K562 (cell line): ENCODE measurements around the gene MEF2D. TPM values are rescaled to one million over a fixed set of nuclear protein-coding genes. Genes with fewer than 3 reads are reported as not detected.

Experiments used
- ATF1 ChIP-seq, 2 experiments: fragments of 450-650 bp in 1 of 2; IDR thresholded peaks; 2 replicates each; pipeline ENCODE4 v1.6.1; 2016; ENCODE audit warnings: missing compliant biosample characterization in 1 of 2, missing genetic modification characterization in 1 of 2
- ATF3 ChIP-seq, 2 experiments: fragments of 450-650 bp in 1 of 2; sonication (generic) in 1 of 2; formaldehyde crosslinking in 1 of 2; IDR thresholded peaks in 1 of 2; conservative IDR thresholded peaks in 1 of 2; 2 replicates each; pipeline versions ENCODE4 v1.6.1 to v1.8.1; 2016 to 2023; ENCODE audit warnings: mild to moderate bottlenecking in 2 of 2, moderate library complexity in 2 of 2, inconsistent platforms in 1 of 2, missing genetic modification reagents in 1 of 2
- CCNT2 ChIP-seq: IDR thresholded peaks from 2 replicates; pipeline ENCODE4 v1.6.1; 2011; ENCODE audit warnings: borderline replicate concordance, low read depth, mild to moderate bottlenecking, moderate library complexity, mixed read lengths, low read length; ENCODE audit not compliant: insufficient read length; ENCODE audit errors: extremely low read depth
- CTBP1 ChIP-seq: fragments of 450-650 bp; IDR thresholded peaks from 2 replicates; pipeline ENCODE4 v1.6.1; 2016; ENCODE audit warnings: borderline replicate concordance
- CXXC5 ChIP-seq: fragments of 250-450 bp; sonication (Bioruptor Pico); IDR thresholded peaks from 2 replicates; pipeline ENCODE4 v1.8.0; 2022; ENCODE audit warnings: inconsistent platforms, mild to moderate bottlenecking, moderate library complexity
- DPF2 ChIP-seq: fragments of 450-650 bp; IDR thresholded peaks from 2 replicates; pipeline ENCODE4 v1.6.1; 2016
- FOXK2 ChIP-seq, 2 experiments: fragments of 450-650 bp; IDR thresholded peaks in 1 of 2; conservative IDR thresholded peaks in 1 of 2; 2 replicates each; pipeline ENCODE4 v1.6.1; 2016; ENCODE audit warnings: low read depth in 2 of 2, mild to moderate bottlenecking in 1 of 2
- GABPA ChIP-seq: fragments of 200-800 bp; sonication (Bioruptor generic); conservative IDR thresholded peaks from 2 replicates; pipeline ENCODE4 v1.6.1; 2016; ENCODE audit warnings: low read depth, missing genetic modification characterization, missing compliant biosample characterization
- KDM5B ChIP-seq: fragments of 200-600 bp; sonication (generic); IDR thresholded peaks from 2 replicates; pipeline ENCODE4 v1.6.1; 2012; ENCODE audit warnings: low read depth, mild to moderate bottlenecking, moderate library complexity, low read length, control low read depth, inconsistent platforms; ENCODE audit not compliant: insufficient replicate concordance
- NFRKB ChIP-seq: fragments of 450-650 bp; IDR thresholded peaks from 2 replicates; pipeline ENCODE4 v1.6.1; 2016; ENCODE audit warnings: low read depth
- NR2C1 ChIP-seq, 2 experiments: fragments of 450-650 bp; IDR thresholded peaks; 2 replicates each; pipeline ENCODE4 v1.6.1; 2017; ENCODE audit warnings: mild to moderate bottlenecking in 2 of 2, antibody characterized with exemption in 1 of 2, inconsistent platforms in 1 of 2, missing compliant biosample characterization in 1 of 2, missing genetic modification characterization in 1 of 2
- POLR2B ChIP-seq: fragments of 450-650 bp; IDR thresholded peaks from 2 replicates; pipeline ENCODE4 v1.6.1; 2018; ENCODE audit warnings: low read depth; ENCODE audit not compliant: partially characterized antibody
- PRPF4 ChIP-seq: fragments of 200-400 bp; formaldehyde crosslinking; IDR thresholded peaks from one replicate; pipeline ENCODE4 v1.6.1; 2017; ENCODE audit warnings: low read length, low read depth, mild to moderate bottlenecking; ENCODE audit not compliant: insufficient read depth, poor library complexity, severe bottlenecking
- SRF ChIP-seq, 2 experiments: fragments of 250-450, 450-650 bp in 1 of 2; sonication (Bioruptor Pico) in 1 of 2; sonication (generic) in 1 of 2; formaldehyde crosslinking; IDR thresholded peaks; 2 replicates each; pipeline versions ENCODE4 v1.5.0 to v1.5.1; 2020 to 2022; ENCODE audit warnings: mild to moderate bottlenecking in 1 of 2, missing genetic modification reagents in 1 of 2
- THAP7 ChIP-seq: fragments of 250-450 bp; sonication (Bioruptor Pico); IDR thresholded peaks from 2 replicates; pipeline ENCODE4 v1.5.0; 2021
- TOE1 ChIP-seq, 2 experiments: fragments of 450-650 bp in 1 of 2; sonication (generic) in 1 of 2; formaldehyde crosslinking in 1 of 2; IDR thresholded peaks; 2 replicates each; pipeline versions ENCODE4 v1.7.1 to v1.8.0; 2016 to 2022; ENCODE audit warnings: borderline replicate concordance in 2 of 2, mild to moderate bottlenecking in 2 of 2, antibody characterized with exemption in 1 of 2, inconsistent platforms in 1 of 2, low read depth in 1 of 2, missing genetic modification reagents in 1 of 2, moderate library complexity in 1 of 2
- ZKSCAN1 ChIP-seq: fragments of 150-350 bp; IDR thresholded peaks from 2 replicates; pipeline ENCODE4 v1.6.1; 2016; ENCODE audit warnings: low read depth, low read length
- ZNF347 ChIP-seq: fragments of 450-650 bp; formaldehyde crosslinking; IDR thresholded peaks from 2 replicates; pipeline ENCODE4 v1.4.0; 2020; ENCODE audit warnings: low read depth, mild to moderate bottlenecking, moderate library complexity
- ZNF395 ChIP-seq: fragments of 200-800 bp; sonication (Bioruptor generic); IDR thresholded peaks from 2 replicates; pipeline ENCODE4 v1.6.1; 2017; ENCODE audit warnings: missing genetic modification characterization, missing compliant biosample characterization
- polyA plus RNA-seq, 8 experiments: library from polyadenylated mRNA; depleted of rRNA in 4 of 8; stranded (reverse) in 5 of 8; unstranded in 3 of 8; fragments of >200 nt; fragmentation: Nextera tagmentation in 2 of 8; fragmentation: Illumina TruSeq in 1 of 8; extraction: Ambion mirVana in 2 of 8; extraction: Trizol in 1 of 8; gene quantifications; 2 replicates each; pipeline versions ENCODE4 v1.2.1 to v1.2.3, GENCODE V29; 2011 to 2014; ENCODE audit warnings: inconsistent platforms in 1 of 8, missing spikeins in 1 of 8
- total RNA-seq, 7 experiments: library from RNA; depleted of rRNA in 6 of 7; stranded (reverse); fragments of >200 nt in 6 of 7; fragmentation: Illumina TruSeq in 2 of 7; extraction: Trizol in 2 of 7; gene quantifications; 2 replicates each; pipeline versions ENCODE4 v1.2.1 to v1.2.3, GENCODE V29; 2011 to 2021; ENCODE audit warnings: low replicate concordance in 1 of 7

MEF2D gene
- total and polyA plus RNA-seq, 9 of the 15 experiments (the other 6 are each of a cell fraction or from before 2014, with no cell fraction given): 0.10 to 19.5 (median 2.6) TPM

GRCh38 chr1:156456625-156457465 lies 43.7 kb downstream of the MEF2D start (continued):
- TF ChIP-seq CXXC5: peak; percentile 89
- peak; percentile 25; the same call in 1 of the 2 replicates for TF ChIP-seq ZNF395 (CRISPR knock-in tag)
- peak; percentile 19; the same call in 1 of the 2 replicates for TF ChIP-seq NFRKB
- TF ChIP-seq KDM5B: peak; percentile 68
- peak in 1 of 2 experiments; percentile 47; a peak in 1 of 4 replicates for TF ChIP-seq SRF (CRISPR knock-in tag; IDR thresholded peaks at IDR 0.05)
- 0 out of 2 replicates have a peak, but pooled peaks have one; percentile 45 for TF ChIP-seq ZKSCAN1
- TF ChIP-seq NR2C1 (IDR thresholded peaks at IDR 0.05): peak; percentile 88
- peak; percentile 83 for TF ChIP-seq NR2C1 (tag; IDR thresholded peaks at IDR 0.05)
- peak; percentile 72 for TF ChIP-seq GABPA
- peak; percentile 46; the same call in 1 of the 2 replicates for TF ChIP-seq ATF3 (IDR thresholded peaks at IDR 0.05)
- TF ChIP-seq ATF3 (CRISPR knock-in tag; conservative IDR thresholded peaks at IDR 0.05): no peak
- TF ChIP-seq THAP7 (CRISPR knock-in tag): peak; percentile 50; the same call in 1 of the 2 replicates
- peak; percentile 25; the same call in 1 of the 2 replicates for TF ChIP-seq DPF2
- TF ChIP-seq CCNT2: peak; percentile 63
- TF ChIP-seq POLR2B: peak; percentile 70
- peak; percentile 83 to 86; a peak in 2 of 4 replicates for TF ChIP-seq FOXK2 (conservative IDR thresholded peaks at IDR 0.05 in 1 of 2, IDR thresholded peaks at IDR 0.05 in 1 of 2; ENCODE audit: low read depth in 2 of 2)
- peak; percentile 82; the same call in 1 of the 2 replicates for TF ChIP-seq TOE1 (IDR thresholded peaks at IDR 0.05; ENCODE audit: borderline replicate concordance)
- no peak for TF ChIP-seq TOE1 (CRISPR knock-in tag; IDR thresholded peaks at IDR 0.05; ENCODE audit: borderline replicate concordance, low read depth)
- TF ChIP-seq PRPF4: no peak
- no peak for TF ChIP-seq ZNF347
- TF ChIP-seq ATF1 (CRISPR knock-in tag; IDR thresholded peaks at IDR 0.05): no peak
- peak; percentile 76 for TF ChIP-seq ATF1 (tag; IDR thresholded peaks at IDR 0.05)
- peak; percentile 15; the same call in 1 of the 2 replicates for TF ChIP-seq CTBP1
